22Rv1 (cell line): Measurements from ENCODE around the gene APBA1.

ENCODE experiments used
- H3K27ac ChIP-seq: fragments of 450-650 bp; 2 replicates; pipeline ENCODE4 v1.5.1; 2017
- ZFX ChIP-seq: fragments of 450-650 bp; IDR thresholded peaks from 2 replicates; pipeline ENCODE4 v1.6.1; 2017; ENCODE audit warnings: antibody characterized with exemption, borderline replicate concordance
- TF ChIP-seq, protein P1 (sequence below): fragments of 450-650 bp; IDR thresholded peaks from 2 replicates; pipeline ENCODE4 v1.5.1; 2017; ENCODE audit warnings: mild to moderate bottlenecking

APBA1 gene

DNA sequence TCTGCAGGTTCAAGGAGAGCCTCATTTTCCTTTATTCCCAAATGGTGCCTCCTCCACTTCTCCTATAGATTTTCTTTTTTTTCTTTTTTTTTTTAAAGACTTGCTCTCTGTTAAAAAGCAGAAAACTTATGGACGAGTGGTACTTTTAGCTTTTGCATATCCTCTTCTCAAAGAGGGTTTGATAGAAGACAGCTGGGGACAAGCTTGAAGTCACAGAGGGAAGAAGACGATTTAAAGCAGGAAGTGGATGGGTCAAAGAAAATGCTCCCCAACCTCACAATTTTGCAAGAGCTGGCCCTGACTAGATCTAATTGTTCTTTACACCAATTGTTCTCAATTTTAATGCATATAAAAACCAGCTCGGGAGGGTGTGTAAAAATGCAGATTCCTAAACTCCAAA lies 48.9 kb downstream of the APBA1 start:
- no peak overlapping the region for H3K27ac ChIP-seq
- no peak for TF ChIP-seq ZFX
- TF ChIP-seq, protein P1, sequence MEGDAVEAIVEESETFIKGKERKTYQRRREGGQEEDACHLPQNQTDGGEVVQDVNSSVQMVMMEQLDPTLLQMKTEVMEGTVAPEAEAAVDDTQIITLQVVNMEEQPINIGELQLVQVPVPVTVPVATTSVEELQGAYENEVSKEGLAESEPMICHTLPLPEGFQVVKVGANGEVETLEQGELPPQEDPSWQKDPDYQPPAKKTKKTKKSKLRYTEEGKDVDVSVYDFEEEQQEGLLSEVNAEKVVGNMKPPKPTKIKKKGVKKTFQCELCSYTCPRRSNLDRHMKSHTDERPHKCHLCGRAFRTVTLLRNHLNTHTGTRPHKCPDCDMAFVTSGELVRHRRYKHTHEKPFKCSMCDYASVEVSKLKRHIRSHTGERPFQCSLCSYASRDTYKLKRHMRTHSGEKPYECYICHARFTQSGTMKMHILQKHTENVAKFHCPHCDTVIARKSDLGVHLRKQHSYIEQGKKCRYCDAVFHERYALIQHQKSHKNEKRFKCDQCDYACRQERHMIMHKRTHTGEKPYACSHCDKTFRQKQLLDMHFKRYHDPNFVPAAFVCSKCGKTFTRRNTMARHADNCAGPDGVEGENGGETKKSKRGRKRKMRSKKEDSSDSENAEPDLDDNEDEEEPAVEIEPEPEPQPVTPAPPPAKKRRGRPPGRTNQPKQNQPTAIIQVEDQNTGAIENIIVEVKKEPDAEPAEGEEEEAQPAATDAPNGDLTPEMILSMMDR: no peak

DNA sequence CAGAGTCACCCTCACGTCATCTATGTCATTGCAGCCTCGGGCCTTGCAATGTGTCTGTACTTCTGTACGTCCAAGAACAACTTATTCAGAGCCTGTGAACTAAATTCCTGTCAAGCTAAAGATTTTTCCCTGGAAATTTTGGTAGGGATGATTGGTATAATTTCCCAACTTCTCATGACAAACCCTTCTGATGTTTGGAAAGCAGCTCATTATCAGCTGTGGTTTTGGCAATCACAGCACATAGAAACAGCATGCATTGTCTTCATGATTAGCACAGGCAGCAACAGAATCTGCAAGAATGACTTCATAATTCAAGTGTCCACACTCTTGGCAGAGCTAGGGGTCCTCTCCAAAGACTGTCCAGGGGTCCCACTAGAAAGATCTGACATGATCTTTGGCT lies 49.5 kb downstream of the APBA1 start:
- TF ChIP-seq, protein P1: no peak
- no peak for TF ChIP-seq ZFX
- no peak overlapping the region for H3K27ac ChIP-seq

DNA sequence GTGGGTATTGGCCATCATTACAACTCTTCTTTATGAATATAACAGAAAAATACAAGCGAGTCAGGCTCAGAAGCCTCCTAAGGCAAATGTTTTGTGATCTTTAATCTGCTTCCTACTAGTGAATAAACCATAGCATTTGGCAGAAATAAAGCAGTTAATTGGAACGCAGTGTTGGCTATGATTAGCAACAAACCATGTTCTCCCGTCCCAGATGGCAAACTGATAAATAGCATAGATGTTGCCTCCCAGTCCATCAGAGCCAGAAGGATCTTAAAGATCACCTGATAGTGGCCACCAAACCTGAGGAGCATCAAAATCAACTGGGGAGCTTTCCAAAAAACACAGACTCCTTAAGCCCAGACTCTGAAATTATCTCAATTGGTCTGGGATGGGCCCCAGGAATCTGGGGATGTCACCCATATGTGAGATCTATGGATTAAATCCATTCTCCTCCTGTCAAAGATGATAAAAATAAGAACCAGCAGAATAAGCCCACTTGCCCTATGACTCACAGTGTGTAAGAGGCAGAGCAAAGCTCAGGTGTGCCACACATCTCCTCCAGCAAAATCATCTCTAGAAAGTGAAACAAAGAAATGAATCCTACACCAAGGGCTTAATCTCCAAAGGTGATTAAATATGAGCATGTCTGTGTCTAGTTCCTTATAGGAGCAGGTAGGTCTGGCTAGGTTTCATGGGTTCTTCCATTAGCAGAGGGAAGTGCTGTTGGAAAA lies 50.3 kb downstream of the APBA1 start:
- TF ChIP-seq, protein P1: no peak
- no peak for TF ChIP-seq ZFX
- no peak overlapping the region for H3K27ac ChIP-seq

DNA sequence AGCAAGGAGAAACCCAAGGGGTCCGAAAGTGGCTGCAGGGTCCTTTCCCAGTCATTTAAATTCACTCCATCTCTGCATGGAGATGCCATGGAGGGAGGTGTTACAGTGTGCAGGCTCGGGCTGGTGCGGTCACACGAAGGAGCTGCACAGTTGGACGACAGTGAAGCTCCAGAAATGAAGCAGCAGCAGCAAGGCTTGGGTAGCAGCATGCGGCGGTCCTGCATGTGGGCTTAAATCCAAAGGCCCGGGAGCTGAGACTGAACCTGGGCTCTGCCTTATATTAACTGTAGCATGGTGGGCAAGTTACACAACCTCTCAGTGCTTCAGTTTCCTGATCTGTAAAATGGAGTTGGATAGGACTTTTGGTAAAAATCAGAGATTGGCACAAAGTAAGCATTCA lies 51.4 kb downstream of the APBA1 start:
- no peak overlapping the region for H3K27ac ChIP-seq
- TF ChIP-seq, protein P1: no peak
- no peak for TF ChIP-seq ZFX

DNA sequence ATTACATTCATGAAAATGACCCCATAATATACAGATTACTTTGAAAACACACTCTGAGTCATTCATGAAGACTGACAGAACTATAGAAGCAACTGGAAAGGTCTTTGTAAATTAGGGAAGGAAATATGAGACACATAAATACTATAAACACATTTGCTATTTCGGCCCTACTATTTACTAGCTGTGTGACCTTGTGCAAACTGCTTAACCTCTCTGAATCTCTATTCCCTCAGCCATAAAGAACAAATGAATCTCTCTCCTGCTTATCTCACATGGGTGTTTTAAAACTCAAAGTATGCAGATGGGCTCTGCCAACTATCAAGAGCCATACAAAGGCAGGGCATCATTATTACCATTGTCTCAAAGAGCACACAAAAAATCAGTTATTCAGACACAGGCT lies 52.9 kb downstream of the APBA1 start:
- H3K27ac ChIP-seq: no peak overlapping the region
- TF ChIP-seq, protein P1: no peak
- TF ChIP-seq ZFX: no peak

DNA sequence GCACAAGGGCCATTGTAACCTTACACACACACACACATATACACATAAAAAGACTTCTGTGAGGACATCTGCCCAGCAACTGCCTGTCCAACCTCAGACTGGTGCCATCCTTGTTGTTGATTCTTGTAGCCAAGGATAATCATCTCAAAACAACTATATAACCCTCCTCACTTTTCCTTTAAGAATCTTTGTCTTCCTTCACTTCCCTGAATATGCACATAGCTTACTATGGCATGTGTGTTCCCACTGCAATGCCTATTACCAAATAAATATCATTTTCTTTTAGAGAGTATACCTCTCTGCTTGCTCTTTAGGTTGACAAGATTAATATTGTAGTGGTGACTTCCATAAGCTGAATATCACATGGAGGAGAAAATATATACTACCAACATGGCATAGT lies 55.2 kb downstream of the APBA1 start:
- no peak overlapping the region for H3K27ac ChIP-seq
- TF ChIP-seq ZFX: no peak
- TF ChIP-seq, protein P1: no peak

DNA sequence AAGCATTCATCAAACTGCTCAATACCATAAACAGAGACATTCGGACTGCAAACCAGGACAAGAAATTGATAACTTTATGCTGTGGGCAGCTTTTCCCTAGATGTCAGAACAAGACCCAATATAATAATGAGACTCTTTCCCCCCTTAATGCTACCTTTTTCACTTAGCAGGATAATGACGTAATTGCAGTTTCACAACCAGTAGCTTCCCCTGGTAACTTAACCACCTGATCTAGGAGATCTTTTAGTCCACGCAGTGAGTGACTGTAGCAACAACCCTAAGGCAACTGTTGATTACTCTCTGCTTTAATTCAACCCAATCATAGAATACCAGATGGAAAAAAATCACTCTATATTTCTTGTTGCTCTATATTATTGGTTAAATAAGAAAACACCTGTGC lies 56.3 kb downstream of the APBA1 start:
- H3K27ac ChIP-seq: no peak overlapping the region
- TF ChIP-seq, protein P1: no peak
- no peak for TF ChIP-seq ZFX
